AG20443 (cell line): Measurements from ENCODE around the gene YWHAB.
"Not testable (repeated sequence)": the region's sequence is repeated elsewhere in the genome, so short reads cannot be mapped to it uniquely, and the experiment has no call there.

ENCODE experiments used
- DNase-seq: peaks from one replicate; pipeline ENCODE4 v3.0.0; 2012; ENCODE audit warnings: low spot score, mixed read lengths

The YWHAB gene

DNA sequence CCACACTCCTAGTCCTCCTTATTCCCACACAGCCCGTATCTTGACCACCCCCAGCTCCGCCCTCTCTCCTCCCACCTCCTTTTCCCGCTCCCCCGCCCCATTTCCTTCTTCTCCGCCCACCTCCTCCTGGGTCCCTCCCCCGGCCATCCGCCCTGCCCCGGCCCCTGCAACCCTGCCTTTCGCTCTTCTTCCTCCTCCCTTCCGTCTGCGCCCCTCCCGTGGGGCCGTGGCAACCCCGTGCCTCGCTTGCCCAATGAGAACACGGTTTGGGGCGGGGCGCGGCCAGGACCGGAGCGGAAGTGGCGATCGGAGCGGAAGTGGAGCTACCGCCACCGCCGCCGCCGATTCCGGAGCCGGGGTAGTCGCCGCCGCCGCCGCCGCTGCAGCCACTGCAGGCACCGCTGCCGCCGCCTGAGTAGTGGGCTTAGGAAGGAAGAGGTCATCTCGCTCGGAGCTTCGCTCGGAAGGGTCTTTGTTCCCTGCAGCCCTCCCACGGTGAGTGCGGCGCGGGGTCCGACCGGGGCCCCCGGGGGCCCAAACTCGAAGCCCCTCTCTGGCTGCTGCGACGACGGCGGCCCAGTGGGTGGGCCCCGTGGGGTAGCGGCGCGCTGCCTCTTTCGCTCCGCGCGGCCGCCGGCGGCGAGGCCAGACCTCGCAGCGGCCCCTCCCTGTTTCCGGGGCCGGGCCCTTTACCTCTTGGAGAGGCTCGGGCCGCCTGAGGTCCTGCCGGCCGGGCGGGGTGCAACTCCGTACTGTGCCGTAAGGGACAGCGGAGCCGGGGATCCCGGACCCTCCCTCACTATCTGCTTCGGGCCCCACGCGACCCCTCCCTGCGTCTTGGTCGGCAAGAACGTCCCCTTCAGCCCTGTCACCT lies at the start of gene YWHAB:
TSS of gene YWHAB (plus strand) at position 314 of the 874 bp plus-strand sequence. CDS start 15,829 bp downstream, outside the sequence.
- DNase-seq, result peak; percentile 99

DNA sequence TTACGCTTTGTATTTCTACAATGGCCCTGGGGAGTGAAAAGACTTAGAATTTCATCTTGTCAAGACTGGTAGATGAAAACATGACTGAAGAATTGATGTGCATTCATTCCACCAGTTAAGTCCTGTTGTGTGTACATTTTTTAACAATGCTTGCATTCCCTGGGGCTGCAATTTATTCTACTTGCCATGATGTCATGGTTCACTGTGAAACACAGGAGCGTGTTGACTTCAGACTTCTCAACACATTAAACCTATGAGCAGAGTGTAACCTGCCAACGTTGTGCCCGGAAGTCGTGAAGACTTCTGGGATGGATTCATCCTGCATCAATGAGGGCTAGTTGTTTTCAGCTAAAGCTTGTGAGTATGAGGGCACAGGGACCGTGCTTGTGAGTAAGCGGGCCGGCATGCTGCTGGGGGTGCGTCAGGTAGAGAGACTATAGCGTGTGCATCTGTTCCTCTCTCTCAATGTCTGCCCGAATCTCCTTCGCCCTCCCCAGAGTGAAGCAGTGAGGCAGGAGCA lies 48.8 kb upstream of the YWHAB start:
- no peak for DNase-seq

DNA sequence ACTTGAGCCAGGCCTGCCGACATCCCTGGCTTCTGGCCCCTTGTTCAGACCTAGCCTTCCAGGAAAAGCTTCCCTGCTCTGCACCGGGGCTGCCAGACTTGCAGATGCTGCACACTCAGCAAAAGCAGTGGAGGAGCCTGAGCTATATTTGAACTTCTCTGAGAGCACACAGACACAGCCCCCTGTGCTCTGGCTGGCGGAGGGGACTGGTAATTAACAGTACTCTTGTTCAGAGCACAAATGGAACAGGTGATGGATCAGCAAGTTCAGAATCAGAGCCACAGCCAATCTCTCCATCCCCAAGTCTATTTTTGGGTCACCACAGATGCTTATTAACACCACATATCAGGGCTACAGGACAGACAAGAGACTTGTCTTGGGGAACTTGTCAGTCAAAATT lies 47.6 kb upstream of the YWHAB start:
- no peak for DNase-seq

DNA sequence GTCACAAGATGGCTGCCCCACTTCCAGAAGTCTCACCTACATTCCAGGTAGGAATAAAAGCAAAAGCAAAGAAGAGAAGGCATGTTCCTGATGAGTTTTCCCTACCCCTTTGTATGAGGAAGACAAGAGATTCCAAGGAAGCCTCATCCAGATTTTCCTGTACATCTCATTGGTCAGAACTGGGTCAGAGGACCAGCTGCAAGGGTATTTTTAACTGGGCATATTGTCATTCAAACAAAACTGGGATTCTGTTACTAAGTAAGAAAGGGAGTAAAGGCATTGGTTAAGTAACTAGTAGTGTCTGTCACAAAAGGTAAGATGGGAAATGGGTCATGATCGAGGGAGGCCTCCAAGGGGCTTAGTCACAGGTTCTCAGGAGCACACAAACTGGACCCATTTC lies 47.0 kb upstream of the YWHAB start:
- DNase-seq, result no peak

DNA sequence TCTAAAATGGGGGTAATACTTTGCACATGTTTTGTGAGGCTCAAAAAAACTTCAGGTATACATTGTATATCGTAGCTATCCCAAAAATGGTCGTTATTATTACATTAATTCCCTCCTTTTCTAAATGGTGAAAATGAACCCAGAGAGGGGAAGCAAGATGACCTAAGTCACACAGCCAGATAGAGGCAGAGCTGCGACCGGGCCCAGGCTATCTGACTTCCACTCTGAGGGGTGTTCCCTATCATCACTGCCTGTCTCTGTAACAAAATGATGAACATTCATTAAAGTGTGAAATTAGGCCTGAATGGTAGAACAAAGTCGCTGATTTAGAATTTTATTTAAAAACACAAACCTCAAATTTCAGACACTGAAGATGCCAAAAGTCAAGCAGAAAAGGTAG lies 46.0 kb upstream of the YWHAB start:
- no peak for DNase-seq

DNA sequence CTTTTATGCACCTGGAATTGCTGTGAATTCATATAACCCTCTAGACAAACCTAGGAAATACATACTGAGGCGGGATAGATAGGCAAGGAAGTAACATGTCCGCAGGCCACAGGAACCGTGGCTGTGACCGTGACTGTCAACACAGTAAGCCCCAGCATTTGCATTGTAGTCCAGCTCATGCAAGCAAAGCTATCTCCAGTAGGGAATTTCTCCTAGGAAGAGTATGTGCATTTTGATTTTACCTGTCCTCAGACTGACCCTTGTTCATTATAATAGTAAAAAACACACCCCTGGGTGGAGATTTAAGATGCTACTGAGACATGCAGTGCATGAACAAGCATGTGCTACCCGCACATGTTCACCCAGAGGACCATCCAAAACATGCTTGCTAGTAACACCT lies 44.7 kb upstream of the YWHAB start:
- DNase-seq, result no peak

DNA sequence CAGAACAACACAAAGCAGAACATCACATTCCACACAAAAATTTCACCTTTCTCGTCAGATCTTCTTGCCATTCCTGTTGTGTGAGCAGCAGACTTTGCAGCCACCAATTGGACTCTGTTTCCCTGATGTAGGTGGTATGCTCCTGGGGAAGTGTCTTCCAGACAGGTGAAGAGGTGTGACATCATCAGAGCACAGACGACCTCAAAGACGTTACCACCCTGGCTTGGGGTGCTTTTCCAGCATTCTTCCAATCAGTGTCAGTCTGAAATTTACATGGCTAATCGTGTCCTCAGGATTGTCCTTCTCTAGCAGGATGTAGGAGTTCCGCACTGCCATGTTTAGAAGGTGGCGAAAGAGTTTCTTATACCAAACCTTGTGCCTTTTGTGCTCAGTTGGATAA lies 43.5 kb upstream of the YWHAB start:
- no peak for DNase-seq

DNA sequence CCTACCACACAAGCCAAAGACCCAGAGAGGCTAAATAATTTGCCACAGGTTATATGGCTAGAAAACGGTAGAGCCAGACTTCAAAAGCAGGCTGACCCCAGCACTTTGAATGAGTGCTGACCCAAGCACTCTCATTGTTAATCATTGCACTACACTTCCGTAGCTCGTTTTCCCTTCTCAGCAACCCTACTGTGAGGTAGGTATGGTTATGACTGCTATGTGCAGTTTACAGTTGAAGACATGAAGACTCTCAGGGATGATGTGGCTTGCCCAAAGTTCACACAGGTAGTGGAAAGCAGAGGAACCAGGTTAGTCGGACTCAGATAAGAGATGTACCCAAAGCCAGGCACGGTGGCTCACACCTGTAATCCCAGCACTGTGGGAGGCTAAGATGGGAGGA lies 41.6 kb upstream of the YWHAB start:
- no peak for DNase-seq

DNA sequence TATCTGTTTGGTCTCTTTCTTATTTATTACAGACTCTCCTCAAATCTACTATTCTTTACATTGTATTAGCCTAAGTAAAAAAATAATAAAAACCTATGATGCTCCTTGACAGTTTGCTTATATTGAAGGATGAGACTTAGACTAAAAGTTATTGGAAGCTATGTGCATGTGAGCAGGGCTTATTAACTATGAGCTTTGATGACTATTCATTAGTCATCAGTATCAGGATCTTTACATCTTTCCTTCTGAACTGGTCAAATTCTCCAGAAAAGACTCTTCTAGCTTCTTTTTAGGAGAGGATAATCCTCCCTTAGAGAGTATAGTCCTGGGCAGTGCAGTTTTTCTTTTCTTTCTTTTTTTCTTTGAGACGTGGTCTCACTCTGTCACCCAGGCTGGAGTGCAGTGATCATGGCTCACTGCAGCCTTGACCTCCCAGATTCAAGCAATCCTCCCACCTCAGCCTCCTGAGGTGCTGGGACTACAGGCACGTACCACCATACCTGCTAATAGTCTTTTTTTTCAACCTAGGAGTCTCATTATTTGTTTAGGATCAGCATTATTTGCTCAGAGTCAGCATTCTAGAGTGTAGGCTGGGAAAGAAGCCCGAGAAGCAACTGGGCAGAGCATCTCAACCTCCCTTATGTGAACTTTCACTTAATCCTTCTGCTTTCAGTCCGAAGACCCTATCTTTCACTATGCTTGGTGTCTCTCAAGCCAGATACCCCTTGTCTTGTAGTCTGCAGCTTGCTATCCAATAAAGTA lies 37.1 kb upstream of the YWHAB start:
- no peak for DNase-seq

DNA sequence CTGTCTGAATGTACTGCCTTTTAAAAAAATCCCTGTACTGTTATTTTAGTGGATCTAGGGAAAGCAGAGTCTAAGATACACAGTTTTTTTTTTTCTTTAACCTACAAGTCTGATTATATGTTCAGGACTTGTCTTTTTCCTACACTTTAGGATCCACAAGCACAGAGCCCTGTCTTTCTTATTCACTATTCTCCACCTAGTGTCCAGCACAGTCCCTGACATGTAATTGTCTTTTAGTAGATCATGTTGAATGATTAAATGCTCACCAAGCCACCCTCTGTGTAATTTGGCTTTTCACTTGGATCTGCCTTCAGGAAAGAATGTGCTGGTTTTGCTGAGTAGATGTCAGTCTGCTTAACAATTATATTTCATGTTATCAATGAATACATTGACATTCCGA lies 35.8 kb upstream of the YWHAB start:
- no peak for DNase-seq

DNA sequence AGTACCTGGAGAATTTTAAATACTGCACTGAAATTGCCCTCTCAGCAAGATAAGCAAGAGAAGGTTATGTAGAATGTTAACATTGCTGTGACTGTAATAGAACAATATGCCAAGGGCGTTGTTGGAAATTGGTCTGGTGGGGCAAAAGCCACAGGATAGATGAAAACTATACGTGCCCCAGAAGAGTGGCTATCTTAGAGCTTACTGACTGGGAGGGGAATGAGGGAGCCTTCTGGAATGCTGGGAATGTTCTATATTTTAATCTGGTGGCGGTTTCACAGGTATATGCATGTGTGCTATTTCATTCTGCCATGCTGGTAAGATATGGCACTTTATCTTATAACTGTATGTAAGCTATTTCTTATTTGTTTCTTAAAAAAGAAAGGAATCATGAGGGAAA lies 35.2 kb upstream of the YWHAB start:
- DNase-seq, result no peak

DNA sequence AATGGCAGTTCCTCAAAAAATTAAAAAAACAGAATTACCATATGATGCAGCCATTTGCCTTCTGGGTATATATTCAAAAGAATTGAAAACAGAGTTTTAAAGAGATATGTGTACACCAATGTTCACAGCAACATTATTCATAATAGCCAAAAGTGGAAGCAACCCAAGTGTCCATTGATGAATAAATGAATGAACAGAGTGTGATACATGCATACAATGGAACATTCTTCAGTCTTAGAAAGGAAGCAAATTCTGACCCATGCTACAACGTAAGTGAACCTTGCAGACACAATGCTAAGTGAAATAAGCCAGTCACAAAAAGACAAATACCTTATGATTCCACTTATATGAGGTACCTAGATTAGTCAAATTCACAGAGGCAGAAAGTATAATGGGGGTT lies 34.7 kb upstream of the YWHAB start:
- DNase-seq, result no peak

DNA sequence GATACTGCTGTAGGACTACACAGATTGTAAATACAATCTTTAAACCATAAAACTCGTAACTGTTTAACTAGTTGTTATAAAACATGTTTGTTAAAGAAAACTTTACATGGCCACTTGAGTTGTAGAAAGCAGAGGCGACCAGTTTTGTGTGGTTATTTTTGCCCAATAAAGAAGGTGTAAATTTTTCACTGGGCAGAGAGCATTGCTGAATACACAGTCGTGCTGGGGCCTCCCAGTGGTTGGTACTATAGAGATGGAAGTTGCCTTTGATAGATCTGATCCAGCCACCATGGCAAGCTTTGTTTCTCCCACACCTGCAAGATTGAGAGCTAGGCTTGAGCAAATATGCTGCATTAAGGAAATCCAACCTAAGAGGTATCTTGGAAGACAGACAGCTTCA lies 34.0 kb upstream of the YWHAB start:
- DNase-seq, result no peak

DNA sequence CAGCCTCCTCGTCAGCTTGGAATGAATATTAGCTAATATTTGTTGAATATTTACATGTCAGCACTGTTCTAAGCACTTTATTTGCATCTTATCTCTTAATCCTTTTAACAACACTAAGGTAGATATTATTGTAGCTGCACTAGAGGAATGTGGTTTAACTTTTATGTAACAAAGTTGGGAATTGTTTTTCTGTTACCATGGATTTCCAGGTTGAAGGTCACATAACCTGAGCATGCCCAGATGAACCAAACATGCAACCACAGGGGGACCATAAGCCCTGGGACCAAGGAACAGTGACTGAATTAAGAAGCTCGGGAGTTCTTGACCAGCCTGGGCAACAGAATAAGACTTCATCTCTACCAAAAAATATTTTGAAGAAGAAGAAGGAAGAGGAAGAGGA lies 29.1 kb upstream of the YWHAB start:
- DNase-seq, result no peak

DNA sequence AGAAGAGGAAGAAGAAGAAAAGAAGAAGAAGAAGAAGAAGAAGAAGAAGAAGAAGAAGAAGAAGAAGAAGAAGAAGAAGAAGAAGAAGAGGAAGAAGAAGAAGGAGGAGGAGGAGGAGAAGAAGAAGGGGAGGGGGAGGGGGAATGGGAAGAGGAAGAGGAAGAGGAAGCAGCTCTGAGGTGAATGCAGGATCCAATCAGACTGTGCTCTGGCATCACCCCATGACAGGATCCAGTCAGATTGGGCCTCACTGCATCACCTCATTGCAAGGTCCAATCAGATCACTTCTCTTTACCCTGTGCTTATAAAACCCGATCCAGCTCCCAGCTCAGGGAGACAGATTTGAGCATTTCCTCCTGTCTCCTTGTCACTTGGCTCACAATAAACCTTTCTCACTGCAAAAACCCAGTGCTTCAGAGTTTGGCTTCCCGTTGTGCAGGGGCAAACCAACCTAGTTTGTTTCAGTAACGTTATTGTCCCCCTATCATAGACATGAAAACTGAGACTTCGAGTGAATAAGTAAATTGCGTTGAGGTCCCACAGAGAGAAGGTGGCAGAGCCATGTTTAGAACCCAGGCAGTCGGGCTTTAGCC lies 28.6 kb upstream of the YWHAB start:
- no peak for DNase-seq

DNA sequence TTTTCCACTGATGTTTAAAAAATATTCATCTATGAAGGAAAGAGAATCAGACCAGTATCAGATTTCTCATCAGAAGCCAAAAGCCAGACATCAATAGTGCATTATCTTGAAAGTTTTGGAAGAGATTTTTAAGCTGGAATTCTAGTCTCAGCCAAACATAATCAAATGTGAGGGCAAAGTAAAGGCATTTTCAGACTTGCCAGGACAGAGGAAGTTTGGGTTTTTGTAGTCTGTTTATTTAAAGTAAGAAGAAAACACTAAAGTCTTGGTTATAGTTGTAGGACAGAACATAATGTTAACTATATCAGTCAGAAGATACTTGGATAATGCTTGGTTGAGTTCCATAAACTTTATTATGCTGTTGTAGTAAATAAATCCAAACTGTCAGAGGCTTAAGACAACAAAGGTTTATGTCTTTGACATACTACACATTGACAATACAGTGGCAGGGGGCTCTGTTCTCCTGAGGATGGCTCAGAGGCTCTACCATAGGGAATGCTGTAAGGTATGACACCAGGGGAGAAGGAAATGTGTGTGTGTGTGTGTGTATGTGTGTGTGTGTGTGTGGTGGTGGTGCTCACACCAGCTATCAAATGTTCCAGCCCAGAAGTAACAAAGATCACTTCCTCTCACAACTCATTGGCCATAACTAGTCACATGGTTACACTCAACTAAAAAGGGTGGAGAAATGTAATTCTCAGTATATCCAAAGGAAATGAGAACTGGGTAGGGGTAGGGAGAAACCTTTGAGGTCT lies 26.7 kb upstream of the YWHAB start:
- no peak for DNase-seq

DNA sequence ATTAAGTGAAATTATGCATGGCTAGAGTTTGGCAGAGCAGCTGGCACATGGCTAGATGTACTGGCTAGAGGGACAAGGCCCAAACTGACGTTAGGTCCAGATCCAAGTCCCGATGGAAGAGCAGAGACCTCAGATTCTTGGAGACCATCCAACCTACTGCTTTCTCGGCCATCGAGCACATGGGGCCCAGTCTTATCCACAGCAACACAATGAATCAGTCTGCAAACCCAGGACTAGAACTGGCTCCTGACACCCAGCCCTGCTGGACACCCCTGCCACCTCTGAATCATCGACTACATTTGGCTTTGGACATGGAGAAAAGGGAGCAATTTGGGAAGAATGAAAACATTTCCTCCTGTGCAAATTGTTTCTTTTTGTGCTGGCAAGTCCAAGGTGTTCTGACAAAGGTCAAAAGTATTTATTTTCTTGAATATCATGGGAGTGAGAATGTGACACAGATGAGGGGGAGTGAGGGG lies 23.9 kb upstream of the YWHAB start:
- DNase-seq, result peak; percentile 92

DNA sequence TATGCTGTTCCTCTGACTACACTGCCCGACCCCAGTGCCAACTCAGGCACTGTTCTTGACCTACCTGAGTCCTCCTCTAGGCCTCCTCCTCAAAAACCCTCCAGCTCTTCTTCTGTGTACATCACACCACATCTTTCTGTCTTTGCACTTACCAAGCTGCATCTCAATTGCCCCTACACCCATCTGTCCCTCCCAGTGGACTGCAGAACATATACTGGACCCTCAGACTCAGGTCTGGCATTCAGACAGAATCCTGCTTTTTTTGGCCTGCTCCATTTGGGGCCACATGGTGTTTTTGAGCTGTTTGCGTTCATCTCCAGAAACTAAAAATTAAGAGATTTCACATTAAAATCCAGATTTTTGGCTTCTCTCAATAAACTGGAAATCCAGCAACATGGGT lies 23.2 kb upstream of the YWHAB start:
- no peak for DNase-seq

DNA sequence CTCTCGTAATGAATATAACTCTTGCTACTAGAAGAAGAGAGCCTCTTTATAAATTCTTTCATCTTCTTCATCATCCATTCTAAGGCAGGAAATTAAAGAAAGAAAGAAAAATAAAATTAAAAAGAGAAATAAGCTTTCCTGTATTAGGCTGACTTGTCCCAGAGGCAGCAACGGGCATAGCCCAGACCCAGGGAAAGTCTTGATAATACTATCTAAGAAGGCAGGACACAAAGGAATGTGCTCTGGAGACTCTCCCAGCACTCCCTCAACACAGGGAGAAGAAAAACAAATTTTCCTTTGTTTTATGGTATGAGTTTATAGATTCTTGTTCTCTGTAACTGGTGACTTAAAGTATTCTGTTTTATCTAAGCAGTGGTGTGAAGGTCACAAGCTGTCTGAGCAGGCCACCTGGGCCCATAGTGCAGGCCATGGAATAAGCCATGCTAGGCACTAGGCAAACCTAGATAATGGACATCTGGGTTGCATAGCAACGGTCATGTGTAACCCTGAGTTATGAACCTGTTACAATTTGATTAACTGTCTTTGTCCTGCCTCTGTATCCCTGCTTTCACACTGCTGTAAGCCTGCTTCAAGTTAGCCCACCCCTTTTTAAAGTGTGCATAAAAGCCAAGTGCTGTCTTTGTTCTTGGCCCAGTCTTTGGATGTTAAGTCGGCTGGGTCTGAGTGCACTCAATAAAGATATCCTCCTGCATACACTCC lies 22.0 kb upstream of the YWHAB start:
- not testable (repeated sequence) for DNase-seq

DNA sequence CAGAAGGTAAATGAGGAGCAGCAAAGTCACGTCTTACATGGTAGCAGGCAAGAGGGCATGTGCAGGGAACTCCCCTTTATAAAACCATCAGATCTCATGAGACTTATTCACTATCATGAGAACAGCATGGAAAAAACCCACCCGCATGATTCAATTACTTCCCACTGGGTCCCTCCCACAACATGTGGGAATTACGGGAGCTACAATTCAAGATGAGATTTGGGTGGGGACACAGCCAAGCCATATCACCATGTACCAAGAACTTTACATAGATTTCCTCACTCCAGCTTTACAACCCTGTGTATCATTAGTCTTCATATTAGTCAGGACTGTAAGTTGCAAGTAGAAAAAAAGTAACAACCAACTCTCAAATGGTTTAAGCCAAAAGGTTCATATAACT lies 21.0 kb upstream of the YWHAB start:
- not testable (repeated sequence) for DNase-seq

DNA sequence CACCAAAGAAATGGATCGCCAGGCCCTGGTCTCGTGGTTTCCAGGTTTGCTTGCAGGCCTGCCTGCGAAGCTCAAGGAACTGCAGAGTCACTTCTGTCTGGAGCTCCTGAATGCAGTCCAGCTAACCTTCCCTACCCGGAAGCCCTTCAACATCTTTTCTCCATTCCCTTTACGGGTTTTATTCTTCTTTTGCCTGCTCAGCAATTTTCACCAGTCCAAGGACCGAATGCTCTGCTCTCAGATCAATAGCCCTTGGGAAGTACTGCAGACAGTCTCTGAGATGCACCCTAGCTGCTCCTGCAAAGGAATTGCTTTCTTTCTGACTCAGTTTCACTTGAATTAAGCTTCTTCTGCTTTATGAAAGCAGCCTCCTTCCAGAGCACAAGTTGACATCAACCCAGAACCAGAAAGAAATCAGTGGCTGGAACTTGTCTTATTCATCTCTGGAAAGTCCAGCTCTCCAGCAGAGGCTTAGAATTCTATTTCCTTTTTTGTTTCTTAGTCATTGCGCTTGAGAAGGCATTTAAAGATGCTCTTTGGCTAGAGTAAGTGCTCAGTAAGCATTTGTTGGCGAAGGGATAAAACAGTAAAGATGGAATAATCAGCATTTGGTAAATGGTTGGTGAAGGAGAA lies 18.7 kb upstream of the YWHAB start:
- no peak for DNase-seq
